GM18499 (cell line): ENCODE measurements around the gene TNFAIP3.

Experiments used
- ATAC-seq: cut with Tn5 transposase; IDR thresholded peaks from one replicate; pipeline ENCODE4 v1.9.1; 2021; ENCODE audit warnings: moderate number of reproducible peaks; ENCODE audit not compliant: insufficient read depth, unreplicated experiment

TNFAIP3 gene

GRCh38 chr6:137917551-137918325, 50.7 kb downstream of the TNFAIP3 start:
- no peak for ATAC-seq

- ATAC-seq = no peak
These were observed 52.4 kb downstream of the TNFAIP3 start for GRCh38 chr6:137919502-137919823.

GRCh38 chr6:137919837-137920730, 53.0 kb downstream of the TNFAIP3 start:
- no peak for ATAC-seq

GRCh38 chr6:137921823-137922222, 54.8 kb downstream of the TNFAIP3 start:
- peak; percentile 39 for ATAC-seq

- ATAC-seq = no peak
These were observed 57.0 kb downstream of the TNFAIP3 start for GRCh38 chr6:137923866-137924653.

GRCh38 chr6:137925141-137925698, 58.2 kb downstream of the TNFAIP3 start:
- ATAC-seq = no peak

- no peak for ATAC-seq
These were observed 59.2 kb downstream of the TNFAIP3 start for GRCh38 chr6:137926207-137926731.

- no peak for ATAC-seq
These were observed 59.9 kb downstream of the TNFAIP3 start for GRCh38 chr6:137926985-137927384.

GRCh38 chr6:137927777-137928218, 60.7 kb downstream of the TNFAIP3 start:
- peak; percentile 81 for ATAC-seq

GRCh38 chr6:137928286-137928685, 61.2 kb downstream of the TNFAIP3 start:
- no peak for ATAC-seq

- ATAC-seq = no peak
These were observed 64.9 kb downstream of the TNFAIP3 start for GRCh38 chr6:137931849-137932465.
